Right cardiac atrium (tissue), 5 donors: Measurements from ENCODE around the gene ZNF664. TPM values are rescaled to one million over a fixed set of nuclear protein-coding genes. Genes with fewer than 3 reads are reported as not detected.

Experiments used
- ATAC-seq, 2 donors: fragments of 200-7000 bp; cut with Tn5 transposase; one replicate each; pipeline versions ENCODE4 v1.8.0 to v1.9.1; 2020; ENCODE audit warnings: moderate library complexity in 2 of 2, mild to moderate bottlenecking in 1 of 2
- DNase-seq, 3 donors: peaks; one replicate each; pipeline ENCODE4 v3.0.0-alpha.2; 2020
- H3K27ac ChIP-seq: one replicate; pipeline ENCODE4 v1.5.1; 2013; ENCODE audit warnings: mild to moderate bottlenecking, low read length, control low read depth, moderate library complexity
- H3K27me3 ChIP-seq: one replicate; pipeline ENCODE4 v1.6.1; 2013; ENCODE audit not compliant: control insufficient read depth, insufficient read depth
- H3K4me1 ChIP-seq: one replicate; pipeline ENCODE4 v1.6.1; 2013; ENCODE audit warnings: low read length; ENCODE audit not compliant: control insufficient read depth, insufficient read depth
- H3K4me3 ChIP-seq: one replicate; pipeline ENCODE4 v1.5.1; 2013; ENCODE audit warnings: low read length, control low read depth
- H3K9me3 ChIP-seq: one replicate; pipeline ENCODE4 v1.6.1; 2013; ENCODE audit warnings: low read length; ENCODE audit not compliant: control insufficient read depth
- WGBS: extraction: QIAGEN DNeasy Blood & Tissue Kit; methylation state at CpG from one replicate; pipeline ENCODE4 v1.1.7; 2013; 5-methylcytosine and 5-hydroxymethylcytosine counted together
- intact Hi-C, 4 donors: fragments of 100-400 bp; cut with DNase I; formaldehyde crosslinking; loops; one replicate each; pipeline versions ENCODE4 v1.11.0 to v1.14.0; 2022 to 2023
- long read RNA-seq, 4 donors: library from polyadenylated mRNA; unstranded; transcript quantifications; one replicate each; pipeline ENCODE4 v2.0.0, GENCODE V29; 2020 to 2021
- polyA plus RNA-seq: library from polyadenylated mRNA; stranded (reverse); fragments of 200-250 nt; gene quantifications from one replicate; pipeline ENCODE4 v1.2.3, GENCODE V29; 2013
- total RNA-seq, 4 donors: library from RNA; stranded (reverse); fragmentation: NEBNext Ultra II Directional; extraction: Animal tissue kit (Norgen Biotek cat#: 25700); gene quantifications; one replicate each; pipeline ENCODE4 v1.2.1, GENCODE V29; 2021
- donor health status: healthy with polysubstance abuse.
- donor health status: DM: no; HTN: yes; CAD: no.
- donor health status: DM: no; HTN: no; CAD: no.
- donor health status: DM: no; HTN: yes; CAD: no; lungs with severe emphysema.
- donor health status: DM: yes; HTN: yes; CAD: no.

The ZNF664 gene
- total RNA-seq (10 to 100 TPM; 73.6 to 80.6 (median 77.0) TPM), polyA plus RNA-seq (50.2 TPM)
- long read RNA-seq, donor 1, full-length matches to known transcripts: 13 of 32 reads
- long read RNA-seq, donor 1, partial matches to known transcripts: 2 of 32 reads
- long read RNA-seq, donor 1, other reads (novel, unspliced or antisense): 17 of 32 reads
- long read RNA-seq, donor 2, full-length matches to known transcripts: 3 of 4 reads
- long read RNA-seq, donor 2, partial matches to known transcripts: 0 of 4 reads
- long read RNA-seq, donor 2, other reads (novel, unspliced or antisense): 1 of 4 reads
- long read RNA-seq, donor 3, full-length matches to known transcripts: 8 of 14 reads
- long read RNA-seq, donor 3, partial matches to known transcripts: 1 of 14 reads
- long read RNA-seq, donor 3, other reads (novel, unspliced or antisense): 5 of 14 reads
- long read RNA-seq, donor 4, partial matches to known transcripts: 0 of 2 reads
- long read RNA-seq, donor 4, other reads (novel, unspliced or antisense): 0 of 2 reads

DNA sequence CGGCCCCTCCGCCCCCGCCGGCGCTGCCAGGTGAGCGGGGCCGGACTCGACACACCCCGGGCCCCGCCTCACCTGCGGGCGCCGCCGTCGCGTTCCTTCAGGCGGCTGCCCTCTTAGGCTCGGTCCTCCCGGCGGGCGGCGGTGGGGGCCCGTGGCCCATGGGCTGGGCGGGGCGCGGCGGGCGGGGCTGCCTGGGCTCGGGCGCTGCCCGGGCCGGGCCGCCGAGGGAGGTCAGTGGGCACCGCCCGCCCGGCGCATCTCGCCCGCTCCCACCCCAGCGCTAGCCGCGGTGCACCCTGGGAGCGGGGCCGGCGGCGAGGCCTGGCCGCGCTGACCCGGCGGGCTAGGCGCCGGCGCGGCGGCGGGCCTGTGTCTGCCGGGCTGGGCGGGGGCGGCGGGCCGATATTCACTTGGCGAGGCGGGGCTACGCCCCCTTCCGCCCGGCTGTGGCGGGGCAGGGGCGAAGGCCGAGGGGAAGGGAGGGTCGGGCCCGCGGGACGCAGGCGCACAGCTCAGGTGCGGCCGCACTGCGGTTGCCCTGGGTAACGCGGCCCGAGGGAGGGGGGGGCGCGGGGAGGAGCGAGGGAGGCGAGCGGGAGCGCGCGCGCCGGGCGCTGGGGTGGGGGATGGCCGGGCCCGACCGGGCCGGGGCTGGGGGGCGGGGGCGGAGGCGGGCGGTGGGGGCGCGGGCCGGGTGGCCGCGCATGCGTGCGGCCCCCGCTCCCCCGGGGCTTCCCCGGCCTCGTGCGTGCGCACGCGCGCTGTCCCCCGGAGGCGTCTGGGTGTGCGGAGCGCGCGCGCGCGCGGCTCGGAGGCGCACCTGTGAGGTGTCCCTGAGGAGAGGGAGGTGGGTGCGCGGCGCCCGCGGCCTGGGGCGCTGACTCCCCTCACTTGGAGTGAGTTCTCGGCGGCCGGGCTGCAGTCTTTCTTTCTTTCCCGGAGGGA is at the start of gene ZNF664, which contains the start of gene CCDC92:
Gene ZNF664 (plus strand): TSS at position 759 of the 945 bp plus-strand sequence. CDS start 38,930 bp downstream, outside the sequence.
Gene CCDC92 (minus strand): TSS at position 375 of the 945 bp plus-strand sequence. CDS start 28,526 bp downstream, outside the sequence.
- under 1% methylated on average over 135 of the region's 138 CpGs for WGBS
- H3K4me3 ChIP-seq: peak within 1 kb of the TSS; percentile 97
- H3K4me1 ChIP-seq: peaks cover 2% of the 10 kb centered on the region
- H3K9me3 ChIP-seq: no peaks in the 10 kb centered on the region
- H3K27me3 ChIP-seq: no peaks in the 10 kb centered on the region
- DNase-seq (peak; percentile 92 to 97 (median 97)), ATAC-seq (peak; percentile 94 to 95)
- H3K27ac ChIP-seq: peak within 1 kb of the TSS; percentile 77
- intact Hi-C loops: no loop called here

DNA sequence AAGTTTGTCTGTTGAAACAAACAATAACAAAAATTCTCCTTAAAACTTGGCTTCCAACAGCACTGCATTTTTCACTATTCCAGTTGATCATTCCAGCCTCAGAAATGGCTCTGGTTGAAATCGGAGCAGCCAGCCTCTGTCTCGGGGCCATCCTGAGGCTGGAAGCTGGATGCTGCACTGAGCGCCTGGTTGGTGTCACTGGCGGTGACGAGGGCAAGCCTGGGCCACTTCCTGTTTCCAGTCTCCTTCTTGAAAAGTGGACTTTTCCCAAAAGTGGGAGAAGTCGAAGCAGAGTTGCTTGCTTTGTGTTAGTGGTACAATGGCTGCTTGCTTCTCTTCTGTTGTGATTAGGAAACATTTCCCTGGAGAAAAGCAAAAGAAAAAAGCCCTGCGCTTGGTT is 49.1 kb upstream of the ZNF664 start:
- Histone ChIP-seq H3K27me3 (no peaks in the 10 kb centered on the region), H3K4me3 (no peak overlapping the region), H3K9me3 (no peaks in the 10 kb centered on the region), H3K27ac (no peak overlapping the region), H3K4me1 (no peaks in the 10 kb centered on the region)
- DNase-seq: no peak
- no peak for ATAC-seq
- 55% methylated on average over 7 of the region's 7 CpGs for WGBS
- intact Hi-C loops: no loop called here

DNA sequence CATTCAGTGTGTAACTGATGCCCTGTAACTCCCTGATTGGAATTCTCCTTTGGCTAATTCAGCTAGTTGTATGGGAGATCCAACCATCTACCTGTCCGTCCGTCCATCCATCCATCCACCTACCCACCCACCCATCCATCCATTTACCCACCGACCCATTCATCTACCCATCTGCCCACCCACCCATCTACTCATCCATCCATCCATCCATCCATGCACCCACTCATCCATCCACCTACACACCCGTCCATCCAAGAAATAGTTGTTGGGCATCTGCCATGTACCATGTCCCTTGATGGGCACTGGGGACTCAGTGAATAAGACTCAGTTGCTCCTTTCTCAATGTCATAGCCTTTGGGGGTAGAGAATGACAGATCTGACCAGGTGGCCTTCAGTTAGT is 48.5 kb upstream of the ZNF664 start:
- H3K4me1 ChIP-seq: no peaks in the 10 kb centered on the region
- H3K27ac ChIP-seq: no peak overlapping the region
- DNase-seq (no peak), ATAC-seq (no peak)
- WGBS: 95% methylated on average over 4 of the region's 4 CpGs
- intact Hi-C loops: no loop called here
- no peak overlapping the region for H3K4me3 ChIP-seq
- no peaks in the 10 kb centered on the region for H3K9me3 ChIP-seq
- no peaks in the 10 kb centered on the region for H3K27me3 ChIP-seq

DNA sequence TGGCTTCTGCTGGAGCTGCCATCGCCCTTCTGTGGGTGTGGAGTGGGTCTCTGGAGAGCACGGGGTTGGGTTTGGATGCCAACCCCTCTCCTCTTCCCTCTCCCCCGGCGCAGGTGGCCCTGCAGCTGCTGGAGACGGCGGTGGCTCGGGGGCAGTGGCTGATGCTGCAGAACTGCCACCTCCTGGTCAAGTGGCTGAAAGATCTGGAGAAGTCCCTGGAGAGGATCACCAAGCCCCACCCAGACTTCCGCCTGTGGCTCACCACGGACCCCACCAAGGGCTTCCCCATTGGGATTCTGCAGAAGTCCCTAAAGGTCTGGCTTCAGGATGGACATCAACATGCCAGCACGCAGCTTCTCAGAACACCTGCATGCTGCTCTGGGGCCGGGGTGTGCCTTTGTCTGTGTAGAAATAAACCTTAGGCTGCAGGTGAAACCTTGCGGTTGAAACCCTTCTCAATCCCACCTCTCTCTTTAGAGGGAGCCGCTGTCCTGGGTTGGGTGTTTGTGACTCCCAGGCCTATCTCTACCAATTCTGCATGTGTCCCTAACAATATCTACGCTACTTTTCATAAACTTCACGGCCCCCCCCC is 44.6 kb upstream of the ZNF664 start:
- DNase-seq: no peak
- no peak for ATAC-seq
- Histone ChIP-seq H3K27me3 (no peaks in the 10 kb centered on the region), H3K4me3 (no peak overlapping the region), H3K4me1 (no peaks in the 10 kb centered on the region), H3K9me3 (no peaks in the 10 kb centered on the region), H3K27ac (no peak overlapping the region)
- 81% methylated on average over 15 of the region's 15 CpGs for WGBS
- intact Hi-C loops: no loop called here

DNA sequence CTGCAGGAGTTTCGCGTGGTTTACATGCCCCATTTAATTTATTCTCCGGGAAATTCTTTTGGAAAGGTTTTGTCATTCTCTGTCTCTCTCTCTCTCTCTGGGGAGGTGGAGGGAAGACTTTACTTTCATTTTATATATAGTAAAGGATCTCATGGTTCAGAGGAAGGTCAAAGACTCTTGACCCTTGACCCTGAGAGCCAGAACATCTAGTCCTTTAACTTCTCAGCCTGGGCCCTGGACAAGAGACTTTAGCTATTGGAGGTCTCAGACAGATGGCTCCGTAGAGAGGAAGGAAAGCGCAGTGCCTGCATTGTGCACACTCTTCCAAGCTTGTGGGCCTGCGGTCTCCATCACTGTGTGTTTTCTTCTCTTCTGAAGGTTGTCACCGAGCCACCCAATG is 44.1 kb upstream of the ZNF664 start:
- H3K4me3 ChIP-seq: no peak overlapping the region
- H3K4me1 ChIP-seq: no peaks in the 10 kb centered on the region
- DNase-seq: no peak
- H3K27ac ChIP-seq: no peak overlapping the region
- no peaks in the 10 kb centered on the region for H3K27me3 ChIP-seq
- intact Hi-C loops: no loop called here
- no peak for ATAC-seq
- no peaks in the 10 kb centered on the region for H3K9me3 ChIP-seq
- WGBS: 84% methylated on average over 7 of the region's 7 CpGs

DNA sequence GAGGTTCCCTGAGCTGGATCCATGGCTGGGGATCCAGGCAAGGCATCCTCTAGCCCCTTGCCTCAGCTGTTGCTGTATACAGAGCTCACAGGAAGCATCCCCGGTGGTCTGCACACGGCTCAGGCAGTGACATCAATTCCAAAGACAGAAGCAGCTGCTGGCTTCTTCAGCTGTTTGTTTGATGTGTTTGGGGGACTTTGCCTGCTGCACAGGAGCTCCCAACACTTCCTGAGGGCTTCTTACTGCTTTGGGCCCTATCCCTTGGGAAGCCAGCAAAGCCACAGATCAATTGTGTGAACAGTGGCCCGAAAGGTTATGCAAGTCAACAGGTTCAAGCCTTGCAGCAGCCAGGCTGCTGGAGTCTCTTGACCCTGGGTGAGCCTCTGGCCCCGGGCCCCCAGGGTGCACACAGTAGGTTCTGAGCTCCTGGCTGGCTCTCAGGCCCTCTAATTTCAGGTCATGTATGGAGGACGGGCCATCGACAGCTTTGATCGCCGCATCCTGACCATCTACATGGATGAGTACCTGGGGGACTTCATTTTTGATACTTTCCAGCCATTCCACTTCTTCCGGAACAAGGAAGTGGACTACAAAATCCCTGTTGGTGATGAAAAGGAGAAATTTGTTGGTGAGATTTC is 43.0 kb upstream of the ZNF664 start:
- Histone ChIP-seq H3K9me3 (no peaks in the 10 kb centered on the region), H3K27me3 (no peaks in the 10 kb centered on the region), H3K4me3 (no peak overlapping the region), H3K4me1 (no peaks in the 10 kb centered on the region), H3K27ac (no peak overlapping the region)
- DNase-seq (no peak), ATAC-seq (no peak)
- 90% methylated on average over 9 of the region's 9 CpGs for WGBS
- intact Hi-C loops: no loop called here

DNA sequence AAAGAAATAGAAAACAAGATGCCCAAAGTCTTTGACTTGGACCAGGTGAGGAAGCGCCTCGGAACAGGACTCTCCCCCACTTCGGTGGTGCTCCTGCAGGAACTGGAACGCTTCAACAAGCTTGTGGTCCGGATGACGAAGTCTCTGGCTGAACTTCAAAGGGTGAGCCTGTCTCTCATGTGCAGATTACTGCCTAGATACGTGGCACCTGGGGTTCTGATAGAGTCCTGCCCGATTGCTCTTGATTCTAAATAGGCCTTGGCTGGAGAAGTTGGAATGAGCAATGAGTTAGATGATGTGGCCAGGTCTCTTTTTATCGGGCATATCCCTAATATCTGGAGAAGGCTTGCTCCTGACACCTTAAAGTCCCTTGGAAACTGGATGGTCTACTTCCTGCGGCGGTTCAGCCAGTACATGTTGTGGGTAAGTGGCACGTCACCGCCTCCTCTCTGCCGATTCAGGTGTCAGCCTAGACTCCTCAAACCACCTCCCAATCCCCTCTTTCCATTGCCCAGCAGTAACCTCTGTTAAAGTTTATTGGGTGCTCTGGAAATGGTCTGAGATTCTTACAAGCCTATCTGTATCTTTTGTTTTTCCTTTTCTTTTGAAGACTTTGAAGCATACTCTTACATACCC is 41.2 kb upstream of the ZNF664 start:
- DNase-seq: no peak
- no peak overlapping the region for H3K27ac ChIP-seq
- no peaks in the 10 kb centered on the region for H3K9me3 ChIP-seq
- no peak for ATAC-seq
- WGBS: 84% methylated on average over 14 of the region's 14 CpGs
- H3K4me1 ChIP-seq: no peaks in the 10 kb centered on the region
- H3K27me3 ChIP-seq: no peaks in the 10 kb centered on the region
- H3K4me3 ChIP-seq: no peak overlapping the region
- intact Hi-C loops: no loop called here

DNA sequence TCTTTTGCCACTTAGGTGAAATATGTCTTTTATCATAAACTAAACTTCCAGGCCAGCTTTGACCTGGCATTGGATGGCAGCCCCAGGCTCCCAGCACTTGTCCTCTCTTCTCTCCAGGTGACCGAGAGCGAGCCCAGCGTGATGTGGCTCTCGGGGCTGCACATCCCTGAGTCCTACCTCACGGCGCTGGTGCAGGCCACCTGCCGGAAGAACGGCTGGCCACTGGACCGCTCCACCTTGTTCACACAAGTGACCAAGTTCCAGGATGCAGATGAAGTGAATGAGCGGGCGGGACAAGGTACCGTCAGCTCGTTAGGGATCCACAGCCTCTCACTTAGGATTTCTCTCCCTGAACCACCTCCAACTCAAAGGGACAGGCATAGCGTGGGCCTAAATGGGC is 39.8 kb upstream of the ZNF664 start:
- 93% methylated on average over 14 of the region's 14 CpGs for WGBS

DNA sequence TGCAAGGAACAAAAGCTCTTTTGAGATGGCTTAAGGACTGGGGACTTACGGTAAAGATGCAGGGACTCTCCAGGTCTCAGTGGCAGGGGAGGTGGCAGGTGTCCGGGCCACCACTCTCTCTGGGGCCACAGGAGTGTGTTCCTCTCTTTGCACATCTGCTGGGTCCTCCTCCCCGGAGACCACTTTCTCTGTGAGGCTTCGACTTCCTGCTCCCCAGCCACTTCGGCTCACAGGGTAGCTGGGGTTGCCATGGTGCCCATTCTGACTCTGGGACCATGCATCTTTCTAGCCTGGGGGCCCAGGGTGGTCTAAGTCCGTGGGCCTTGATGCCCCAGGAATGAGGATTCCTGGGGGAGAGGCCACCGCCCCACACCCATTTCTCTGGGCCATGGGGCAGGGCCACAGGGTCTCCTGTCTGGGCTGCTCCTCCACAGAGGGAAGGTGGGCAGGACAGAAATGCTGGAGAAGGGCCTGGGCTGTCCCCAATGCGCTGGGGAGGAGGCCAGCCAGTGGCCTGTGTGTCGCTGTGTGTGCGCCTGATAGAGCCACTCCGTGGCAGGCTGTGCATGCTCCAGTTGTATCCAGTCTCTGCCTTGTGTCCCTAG is 38.9 kb upstream of the ZNF664 start:
- Histone ChIP-seq H3K9me3 (no peaks in the 10 kb centered on the region), H3K27me3 (no peaks in the 10 kb centered on the region), H3K27ac (no peak overlapping the region), H3K4me3 (no peak overlapping the region), H3K4me1 (no peaks in the 10 kb centered on the region)
- DNase-seq (no peak), ATAC-seq (no peak)
- 89% methylated on average over 11 of the region's 11 CpGs for WGBS
- intact Hi-C loops: no loop called here

More for the DNA sequence above, 39.8 kb upstream of the ZNF664 start:
- intact Hi-C loops: no loop called here
- no peak for DNase-seq
- no peaks in the 10 kb centered on the region for H3K9me3 ChIP-seq
- no peaks in the 10 kb centered on the region for H3K4me1 ChIP-seq
- H3K27ac ChIP-seq: no peak overlapping the region
- no peaks in the 10 kb centered on the region for H3K27me3 ChIP-seq
- ATAC-seq: no peak
- H3K4me3 ChIP-seq: no peak overlapping the region

DNA sequence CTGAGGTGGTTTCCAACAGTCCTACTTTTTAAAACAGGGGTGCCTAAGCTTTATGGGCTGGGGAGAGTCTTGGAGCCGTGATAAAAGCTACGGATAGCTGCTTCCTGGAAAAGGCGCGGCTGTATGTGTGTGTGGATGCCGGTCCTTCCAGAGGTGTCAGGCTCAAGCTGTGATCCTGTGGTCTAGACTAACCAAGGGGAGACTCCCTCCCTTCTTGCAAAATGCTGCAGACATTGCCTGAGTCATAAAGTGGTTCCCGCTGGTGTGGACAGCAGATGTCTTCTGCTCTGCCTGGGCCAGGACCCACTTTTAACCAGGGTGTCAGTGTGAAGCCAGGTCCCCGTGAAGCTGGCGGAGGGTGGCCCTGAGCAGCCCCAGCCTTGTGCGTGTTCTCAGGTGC is 38.2 kb upstream of the ZNF664 start:
- no peaks in the 10 kb centered on the region for H3K9me3 ChIP-seq
- ATAC-seq (no peak), DNase-seq (no peak)
- intact Hi-C loops: no loop called here
- no peak overlapping the region for H3K4me3 ChIP-seq
- 81% methylated on average over 9 of the region's 9 CpGs for WGBS
- H3K27ac ChIP-seq: no peak overlapping the region
- H3K27me3 ChIP-seq: no peaks in the 10 kb centered on the region
- H3K4me1 ChIP-seq: no peaks in the 10 kb centered on the region
